Measurements from ENCODE around the gene DAPP1. TPM values are rescaled to one million over a fixed set of nuclear protein-coding genes. Genes with fewer than 3 reads are reported as not detected.

Gene DAPP1
- total and polyA plus RNA-seq, 2 experiments from 2014 or later: 0.09 TPM; not detected in 1

- H3K36me3 ChIP-seq: peaks cover 20% of the 10 kb centered on the region
- no peak overlapping the region for H3K4me3 ChIP-seq
- H3K27ac ChIP-seq: no peak overlapping the region
- DNase-seq (ENCODE audit: low read depth in 1 of 2, low spot score in 1 of 2): peak in 1 of 2 donors; percentile 73
- no peaks in the 10 kb centered on the region for H3K4me1 ChIP-seq (ENCODE audit: low read depth)
- TF ChIP-seq CTCF (IDR thresholded peaks at IDR 0.05; ENCODE audit: low read depth, low read length): no peak
- no peaks in the 10 kb centered on the region for H3K27me3 ChIP-seq
- H3K9me3 ChIP-seq (ENCODE audit: low read depth): no peaks in the 10 kb centered on the region
Measured at GRCh38 chr4:99886146-99886545, 69.5 kb downstream of the DAPP1 start.

DNA sequence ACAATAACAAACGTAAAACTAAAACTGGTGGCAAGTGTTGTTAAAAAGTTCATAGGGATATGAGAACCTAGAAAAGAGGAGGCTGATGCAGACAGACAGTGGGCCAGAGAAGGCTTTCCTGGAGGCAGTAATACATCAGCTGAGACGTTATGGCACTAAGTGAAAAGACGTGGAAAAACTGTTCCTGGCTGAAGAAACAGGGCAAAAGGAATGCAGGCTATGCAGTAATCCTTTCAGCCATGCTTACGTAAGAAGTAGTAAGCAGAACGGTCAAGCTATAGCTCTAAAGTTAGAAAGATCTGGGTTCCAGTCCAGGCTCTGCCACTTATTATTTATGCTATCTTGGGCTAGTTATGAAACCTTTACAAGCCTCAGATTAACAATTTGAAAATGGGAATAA lies 71.2 kb downstream of the DAPP1 start:
- no peak overlapping the region for H3K4me3 ChIP-seq
- peaks cover under 1% of the 10 kb centered on the region for H3K4me1 ChIP-seq (ENCODE audit: low read depth)
- no peaks in the 10 kb centered on the region for H3K9me3 ChIP-seq (ENCODE audit: low read depth)
- no peak overlapping the region for H3K27ac ChIP-seq
- TF ChIP-seq CTCF (IDR thresholded peaks at IDR 0.05; ENCODE audit: low read depth, low read length): no peak
- H3K36me3 ChIP-seq: peaks cover 5% of the 10 kb centered on the region
- H3K27me3 ChIP-seq: no peaks in the 10 kb centered on the region
- peak in 1 of 2 donors; percentile 33 for DNase-seq (ENCODE audit: low read depth in 1 of 2, low spot score in 1 of 2)

DNA sequence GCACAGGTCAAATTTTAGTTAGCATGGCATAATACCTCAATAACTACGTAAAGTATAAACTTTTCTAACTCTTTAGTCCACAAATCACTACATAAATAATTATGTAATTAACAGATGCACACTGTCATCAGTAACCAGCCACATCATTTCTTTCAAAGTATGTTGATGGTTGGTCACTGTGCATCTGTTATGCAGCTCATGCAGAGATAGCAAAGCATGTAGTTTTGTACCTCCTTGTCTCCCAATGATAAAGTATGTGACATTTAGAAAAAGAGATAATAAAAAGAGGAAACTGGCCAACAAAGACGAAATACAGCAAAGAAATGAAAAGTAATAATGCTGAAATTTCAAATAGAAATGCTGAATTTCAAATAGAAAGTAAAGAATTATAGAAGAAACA lies 74.7 kb downstream of the DAPP1 start:
- DNase-seq (ENCODE audit: low read depth in 1 of 2, low spot score in 1 of 2): no peak

GRCh38 chr4:99893029-99893428 lies 76.4 kb downstream of the DAPP1 start:
- H3K4me1 ChIP-seq (ENCODE audit: low read depth): peaks cover 8% of the 10 kb centered on the region
- TF ChIP-seq CTCF (IDR thresholded peaks at IDR 0.05; ENCODE audit: low read depth, low read length): no peak
- no peak for DNase-seq (ENCODE audit: low read depth in 1 of 2, low spot score in 1 of 2)
- no peaks in the 10 kb centered on the region for H3K27me3 ChIP-seq
- H3K9me3 ChIP-seq (ENCODE audit: low read depth): no peaks in the 10 kb centered on the region
- H3K27ac ChIP-seq: no peak overlapping the region
- no peaks in the 10 kb centered on the region for H3K36me3 ChIP-seq
- no peak overlapping the region for H3K4me3 ChIP-seq

More for the DNA sequence above, 74.7 kb downstream of the DAPP1 start:
- TF ChIP-seq CTCF (IDR thresholded peaks at IDR 0.05; ENCODE audit: low read depth, low read length): no peak
- H3K4me3 ChIP-seq: no peak overlapping the region
- H3K27ac ChIP-seq: no peak overlapping the region
- no peaks in the 10 kb centered on the region for H3K36me3 ChIP-seq
- no peaks in the 10 kb centered on the region for H3K9me3 ChIP-seq (ENCODE audit: low read depth)
- peaks cover 8% of the 10 kb centered on the region for H3K4me1 ChIP-seq (ENCODE audit: low read depth)
- H3K27me3 ChIP-seq: no peaks in the 10 kb centered on the region

GRCh38 chr4:99893839-99894160 lies 77.2 kb downstream of the DAPP1 start:
- TF ChIP-seq CTCF (IDR thresholded peaks at IDR 0.05; ENCODE audit: low read depth, low read length): no peak
- DNase-seq (ENCODE audit: low read depth in 1 of 2, low spot score in 1 of 2): no peak
- Histone ChIP-seq H3K9me3 (ENCODE audit: low read depth) (no peaks in the 10 kb centered on the region), H3K27me3 (no peaks in the 10 kb centered on the region), H3K27ac (peak overlapping the region; percentile 95), H3K4me3 (peak overlapping the region; percentile 99), H3K36me3 (no peaks in the 10 kb centered on the region), H3K4me1 (ENCODE audit: low read depth) (peaks cover 8% of the 10 kb centered on the region)
